ENCODE measurements around the gene ATAD3A.

DNA sequence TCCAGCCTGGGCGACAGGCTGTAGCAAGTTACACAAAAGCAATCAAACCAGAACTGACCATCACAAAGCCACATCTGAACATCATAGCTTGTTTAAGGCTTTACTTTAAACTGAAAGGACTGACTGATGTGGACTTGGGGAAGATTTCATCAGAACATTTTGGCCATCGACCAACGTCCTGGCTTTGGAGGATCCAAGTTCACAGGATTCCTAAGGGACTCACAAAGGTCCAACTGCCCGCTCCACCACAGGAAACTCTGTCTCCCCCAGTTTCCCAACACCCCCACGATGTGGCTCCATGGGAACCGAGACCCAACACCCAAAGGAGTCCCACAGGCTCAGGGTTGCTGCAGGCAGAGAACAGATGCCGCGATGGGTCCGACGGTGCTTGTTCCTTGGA lies 53.4 kb downstream of the ATAD3A start:
- TF ChIP-seq MXI1 (IDR thresholded peaks at IDR 0.05; ENCODE audit: borderline replicate concordance, low read depth, low read length) (no peak), POLR2A (IDR thresholded peaks at IDR 0.05; ENCODE audit: low read depth, low read length) (no peak)
- TF ChIP-seq, protein P1, sequence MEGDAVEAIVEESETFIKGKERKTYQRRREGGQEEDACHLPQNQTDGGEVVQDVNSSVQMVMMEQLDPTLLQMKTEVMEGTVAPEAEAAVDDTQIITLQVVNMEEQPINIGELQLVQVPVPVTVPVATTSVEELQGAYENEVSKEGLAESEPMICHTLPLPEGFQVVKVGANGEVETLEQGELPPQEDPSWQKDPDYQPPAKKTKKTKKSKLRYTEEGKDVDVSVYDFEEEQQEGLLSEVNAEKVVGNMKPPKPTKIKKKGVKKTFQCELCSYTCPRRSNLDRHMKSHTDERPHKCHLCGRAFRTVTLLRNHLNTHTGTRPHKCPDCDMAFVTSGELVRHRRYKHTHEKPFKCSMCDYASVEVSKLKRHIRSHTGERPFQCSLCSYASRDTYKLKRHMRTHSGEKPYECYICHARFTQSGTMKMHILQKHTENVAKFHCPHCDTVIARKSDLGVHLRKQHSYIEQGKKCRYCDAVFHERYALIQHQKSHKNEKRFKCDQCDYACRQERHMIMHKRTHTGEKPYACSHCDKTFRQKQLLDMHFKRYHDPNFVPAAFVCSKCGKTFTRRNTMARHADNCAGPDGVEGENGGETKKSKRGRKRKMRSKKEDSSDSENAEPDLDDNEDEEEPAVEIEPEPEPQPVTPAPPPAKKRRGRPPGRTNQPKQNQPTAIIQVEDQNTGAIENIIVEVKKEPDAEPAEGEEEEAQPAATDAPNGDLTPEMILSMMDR (conservative IDR thresholded peaks at IDR 0.05; ENCODE audit: low read depth, low read length) = no peak

Data from IMR-90 (cell line).